ENCODE results near the gene TAF3.
"Not testable (repeated sequence)": the region's sequence is repeated elsewhere in the genome, so short reads cannot be mapped to it uniquely, and the experiment has no call there.

The TAF3 gene

DNA sequence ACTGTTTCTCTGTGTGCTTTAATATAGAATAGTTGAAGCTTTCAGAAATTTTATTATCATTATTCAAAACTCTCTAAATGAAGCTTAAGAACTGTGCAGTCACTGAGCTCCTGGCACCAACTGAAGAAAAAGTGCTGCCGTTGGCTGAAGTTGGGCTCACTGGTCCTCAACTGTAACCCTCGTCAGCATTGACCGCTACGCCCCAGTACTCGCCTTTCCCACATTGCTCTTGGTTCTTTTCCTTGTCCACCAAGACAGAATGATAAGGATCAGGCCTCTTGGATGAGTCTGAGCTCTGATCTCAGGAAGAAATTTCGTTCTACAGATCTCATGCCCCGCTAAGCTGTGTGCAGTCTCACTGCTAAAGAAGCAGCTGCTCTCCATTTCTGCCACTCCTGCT is 7.9 kb upstream of the TAF3 start:
- no peak for DNase-seq (ENCODE audit: low read depth in 2 of 2)

GRCh38 chr10:7811000-7811399 is 7.3 kb upstream of the TAF3 start:
- no peak for DNase-seq (ENCODE audit: low read depth in 2 of 2)

GRCh38 chr10:7811743-7812142 is 6.6 kb upstream of the TAF3 start:
- DNase-seq (ENCODE audit: low read depth in 2 of 2) = not testable (repeated sequence)

- DNase-seq (ENCODE audit: low read depth in 2 of 2) = no peak
Observed at GRCh38 chr10:7813481-7813880, 4.8 kb upstream of the TAF3 start.

- DNase-seq (ENCODE audit: low read depth in 2 of 2) = no peak
Observed at GRCh38 chr10:7817576-7817975, 729 bp upstream of the TAF3 start.

DNA sequence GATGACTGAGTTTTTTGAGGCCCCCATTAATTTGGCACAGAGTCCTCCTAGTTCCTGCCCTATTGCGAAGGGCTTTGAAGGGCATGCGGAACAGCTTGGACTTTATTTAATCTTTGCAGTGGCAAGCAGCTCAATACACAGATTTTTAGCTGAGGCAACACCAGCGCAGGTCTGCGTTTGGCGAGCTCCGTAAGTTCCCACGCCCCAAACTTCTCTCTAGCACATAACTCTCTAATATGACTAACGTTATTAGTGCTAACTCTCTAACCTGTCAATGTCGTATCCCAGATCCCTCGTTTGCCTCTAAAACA is 366 bp upstream of the TAF3 start:
- DNase-seq (ENCODE audit: low read depth in 2 of 2) = no peak

GRCh38 chr10:7819121-7819460 is 786 bp downstream of the TAF3 start:
- DNase-seq (ENCODE audit: low read depth in 2 of 2) = peak; percentile 2 to 7

DNA sequence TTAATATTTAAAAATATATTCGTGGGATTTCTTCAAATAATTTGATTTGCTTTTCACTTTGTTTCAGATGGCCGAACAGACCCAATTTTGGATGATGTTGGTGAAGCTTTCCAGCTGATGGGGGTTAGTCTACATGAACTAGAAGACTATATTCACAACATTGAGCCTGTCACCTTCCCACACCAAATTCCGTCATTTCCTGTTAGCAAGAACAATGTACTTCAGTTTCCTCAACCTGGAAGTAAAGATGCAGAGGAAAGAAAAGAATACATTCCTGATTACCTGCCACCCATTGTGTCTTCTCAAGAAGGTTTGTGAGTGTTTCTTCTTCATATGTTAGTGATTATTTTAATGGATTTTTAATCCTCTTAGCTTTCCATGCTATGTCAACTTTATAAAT is 5.9 kb downstream of the TAF3 start:
- no peak for DNase-seq (ENCODE audit: low read depth in 2 of 2)

DNA sequence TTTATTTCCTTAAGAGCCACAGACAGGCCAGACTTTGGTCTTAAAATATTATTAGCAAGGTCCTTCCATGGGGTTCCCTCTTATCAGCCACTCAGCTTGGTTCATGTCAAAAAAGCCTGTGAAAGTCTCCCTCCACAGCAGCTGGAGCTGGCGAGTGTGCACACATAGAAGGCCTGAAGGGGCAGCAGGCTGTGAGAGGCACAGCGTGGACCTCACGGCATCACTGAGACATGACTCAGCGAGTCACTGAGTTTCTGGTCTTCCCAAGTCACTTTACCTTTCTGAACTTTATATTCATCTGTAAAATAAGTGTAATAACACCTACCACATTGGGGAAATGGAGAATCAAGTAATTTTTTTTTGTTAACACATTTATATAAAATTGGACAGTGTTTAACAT is 8.7 kb downstream of the TAF3 start:
- no peak for DNase-seq (ENCODE audit: low read depth in 2 of 2)

GRCh38 chr10:7829289-7829834 is 11.1 kb downstream of the TAF3 start:
- no peak for DNase-seq (ENCODE audit: low read depth in 2 of 2)

DNA sequence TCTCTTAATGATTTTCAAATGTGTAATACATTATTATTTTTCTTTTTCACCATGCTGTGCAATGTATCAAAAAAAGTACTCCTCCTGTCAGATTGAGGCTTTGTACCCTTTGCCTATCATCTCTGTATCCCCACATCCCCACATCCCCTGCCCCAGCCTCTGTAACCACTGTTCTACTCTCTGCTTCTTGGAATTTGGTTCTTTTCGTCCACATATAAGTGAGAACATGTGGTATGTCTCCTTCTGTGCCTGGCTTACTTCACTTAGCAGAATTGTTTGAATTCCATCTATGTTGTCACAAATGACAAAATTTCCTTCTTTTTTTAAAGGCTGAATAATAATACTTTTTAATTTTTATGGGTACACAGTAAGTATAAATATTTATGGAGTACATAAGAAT is 13.8 kb downstream of the TAF3 start:
- no peak for DNase-seq (ENCODE audit: low read depth in 2 of 2)

GRCh38 chr10:7833210-7833609 is 14.9 kb downstream of the TAF3 start:
- DNase-seq (ENCODE audit: low read depth in 2 of 2) = no peak

GRCh38 chr10:7834262-7834661 is 16.0 kb downstream of the TAF3 start:
- no peak for DNase-seq (ENCODE audit: low read depth in 2 of 2)

DNA sequence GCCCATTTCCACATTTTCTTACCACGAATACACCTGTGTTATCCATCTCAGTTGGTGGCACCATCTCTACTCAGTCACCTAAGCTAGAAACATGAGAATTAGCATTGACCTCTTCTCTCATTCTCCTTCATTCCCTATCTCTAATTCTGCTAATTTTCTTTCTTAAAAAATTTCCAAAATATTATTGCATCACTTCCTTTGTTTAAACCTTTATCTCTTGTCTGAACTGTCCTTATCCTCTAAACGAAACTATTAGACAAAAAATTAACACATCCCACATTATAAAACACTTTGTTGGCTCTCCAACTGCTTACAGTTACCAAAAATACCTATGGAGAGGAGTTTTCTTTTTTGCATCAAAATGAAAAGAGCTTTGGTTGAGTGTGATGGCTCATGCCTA is 18.3 kb downstream of the TAF3 start:
- no peak for DNase-seq (ENCODE audit: low read depth in 2 of 2)

- no peak for DNase-seq (ENCODE audit: low read depth in 2 of 2)
Observed at GRCh38 chr10:7846591-7846990, 28.3 kb downstream of the TAF3 start.

DNA sequence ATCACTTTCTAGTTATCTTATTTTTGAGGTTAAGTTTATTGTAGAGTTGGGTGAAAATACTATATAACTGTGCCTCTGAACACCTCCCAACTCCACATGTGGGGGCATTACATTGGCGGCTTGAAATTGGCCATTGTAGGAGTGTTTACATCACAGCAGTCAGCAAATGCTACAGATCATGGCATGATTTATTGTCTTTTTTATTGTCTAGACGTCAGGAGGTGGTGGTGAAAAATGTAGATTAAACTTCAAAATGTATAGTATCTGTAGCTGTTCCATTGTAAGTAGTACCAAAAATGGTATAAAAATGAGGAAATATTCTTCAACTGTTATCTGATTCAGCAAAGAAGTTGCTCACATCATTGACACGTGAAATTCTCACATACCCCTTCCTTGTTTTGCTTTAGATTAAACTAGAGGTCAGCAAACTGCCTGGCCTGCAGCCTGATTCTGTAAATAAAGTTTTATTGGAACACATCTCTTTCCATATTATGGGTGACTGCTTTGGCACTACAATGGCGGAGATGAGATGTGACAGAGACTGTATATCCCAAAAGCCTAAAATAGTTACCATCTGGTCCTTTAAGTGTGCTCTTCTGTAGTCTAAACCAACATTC is 35.0 kb downstream of the TAF3 start:
- DNase-seq (ENCODE audit: low read depth in 2 of 2) = no peak

- no peak for DNase-seq (ENCODE audit: low read depth in 2 of 2)
Observed at GRCh38 chr10:7853890-7854289, 35.6 kb downstream of the TAF3 start.

GRCh38 chr10:7855205-7855604 is 36.9 kb downstream of the TAF3 start:
- no peak for DNase-seq (ENCODE audit: low read depth in 2 of 2)

GRCh38 chr10:7856678-7857077 is 38.4 kb downstream of the TAF3 start:
- no peak for DNase-seq (ENCODE audit: low read depth in 2 of 2)

GRCh38 chr10:7857262-7857661 is 39.0 kb downstream of the TAF3 start:
- DNase-seq (ENCODE audit: low read depth in 2 of 2) = no peak

DNA sequence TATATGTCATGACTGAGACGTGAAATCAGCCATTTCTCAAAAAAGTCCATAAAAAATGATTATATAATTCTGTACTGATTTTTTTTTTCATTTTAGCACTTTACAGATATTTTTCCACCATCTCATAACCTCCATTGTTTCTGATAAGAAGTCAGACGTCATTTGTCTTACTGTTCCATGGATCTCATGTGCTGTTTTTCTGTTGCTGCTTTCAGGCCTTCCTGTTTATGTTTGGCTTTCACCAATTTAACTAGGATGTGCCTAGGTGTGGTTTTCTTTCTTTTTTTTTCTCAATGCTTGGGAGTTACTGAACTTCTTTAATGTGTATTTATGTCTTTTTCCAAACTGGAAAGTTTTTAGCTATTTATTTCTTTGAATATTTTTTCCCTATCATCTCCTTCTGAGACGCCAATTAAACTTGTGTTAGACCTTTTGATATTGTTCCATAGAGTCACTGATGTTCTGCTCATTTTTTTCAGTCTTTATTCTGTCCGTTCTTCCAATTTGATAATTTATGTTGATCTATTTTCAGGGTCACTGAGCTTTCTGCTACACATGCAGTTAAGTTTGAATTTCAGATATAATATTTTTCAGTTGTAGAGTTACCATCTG is 43.3 kb downstream of the TAF3 start:
- no peak for DNase-seq (ENCODE audit: low read depth in 2 of 2)

DNA sequence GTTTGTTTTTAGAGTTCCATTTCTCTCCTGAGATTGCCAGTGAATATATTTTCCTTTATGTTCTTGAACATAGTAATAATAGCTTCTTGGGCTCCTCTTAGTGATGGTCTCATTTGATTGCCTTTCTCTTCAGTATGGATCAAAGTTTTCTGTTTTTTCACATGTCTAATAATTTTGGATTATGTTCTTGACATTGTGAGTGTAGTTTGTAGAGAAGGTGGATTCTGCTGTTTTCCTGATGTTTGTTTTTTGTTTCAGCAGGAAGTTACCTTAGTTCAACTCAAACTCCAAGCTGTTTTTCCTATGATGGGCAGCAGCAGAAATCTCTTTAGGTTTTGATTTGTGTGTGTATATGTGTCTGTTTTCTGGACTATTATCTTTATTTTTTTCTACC is 43.8 kb downstream of the TAF3 start:
- DNase-seq (ENCODE audit: low read depth in 2 of 2) = no peak

DNA sequence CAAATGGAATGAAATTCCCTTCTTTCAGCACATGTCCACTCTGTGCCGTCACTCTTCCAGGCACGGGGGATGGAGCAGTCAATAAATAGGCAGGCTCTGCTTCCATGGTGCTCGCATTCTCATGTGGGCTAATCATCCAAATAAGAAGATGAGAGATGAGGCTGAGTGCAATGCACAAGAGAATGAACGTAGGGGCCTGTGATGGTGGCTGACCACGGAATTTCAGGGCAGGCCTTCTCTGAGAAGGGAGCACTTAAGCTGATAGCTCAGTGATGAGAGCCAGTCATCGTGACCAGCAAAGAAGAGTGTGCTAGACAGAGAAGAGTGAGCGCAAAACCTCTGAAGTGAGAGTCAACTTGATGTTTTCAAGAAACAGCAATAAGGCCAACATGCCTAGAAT is 47.9 kb downstream of the TAF3 start:
- DNase-seq (ENCODE audit: low read depth in 2 of 2) = no peak

DNA sequence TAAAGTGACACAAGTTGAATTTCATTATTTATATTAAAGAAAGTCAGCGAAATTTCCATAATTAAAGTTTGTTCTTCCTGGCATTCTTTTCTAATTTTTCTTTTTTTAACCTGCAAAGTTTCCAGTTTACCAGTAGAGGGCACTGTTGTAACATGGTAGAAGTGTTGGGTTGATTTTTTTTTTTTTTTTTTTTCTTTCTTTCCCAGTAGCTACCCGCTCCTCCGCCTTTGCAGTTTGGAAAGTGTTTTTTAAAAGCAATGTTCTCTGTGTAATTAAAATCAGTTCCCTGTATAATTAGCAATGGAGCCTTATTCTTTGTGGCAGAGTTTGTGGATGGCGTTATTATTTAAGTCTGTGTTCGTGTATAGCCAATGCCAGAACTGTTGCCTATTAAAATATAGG is 53.7 kb downstream of the TAF3 start:
- no peak for DNase-seq (ENCODE audit: low read depth in 2 of 2)
